GM19240 (cell line): ENCODE data around the gene GABARAPL1.
"Not testable (repeated sequence)": the region's sequence is repeated elsewhere in the genome, so short reads cannot be mapped to it uniquely, and the experiment has no call there.

ENCODE experiments used
- DNase-seq: peaks from one replicate; pipeline ENCODE4 v3.0.0; 2011; ENCODE audit warnings: low spot score; ENCODE audit not compliant: insufficient read length

The GABARAPL1 gene

GRCh38 chr12:10212739-10213131, at the start of gene GABARAPL1:
Gene GABARAPL1 (plus strand): TSS chr12:10212877. CDS start chr12:10213130, 253 bp downstream.
- peak; percentile 49 for DNase-seq

- DNase-seq, result no peak
These were observed 49.6 kb upstream of the GABARAPL1 start for GRCh38 chr12:10163084-10163483.

- no peak for DNase-seq
These were observed 47.3 kb upstream of the GABARAPL1 start for GRCh38 chr12:10165421-10165820.

GRCh38 chr12:10167599-10167998, 45.1 kb upstream of the GABARAPL1 start:
- DNase-seq, result no peak

- DNase-seq, result no peak
These were observed 43.6 kb upstream of the GABARAPL1 start for GRCh38 chr12:10169104-10169503.

GRCh38 chr12:10170216-10170615, 42.5 kb upstream of the GABARAPL1 start:
- DNase-seq, result no peak

GRCh38 chr12:10171973-10172728, 40.5 kb upstream of the GABARAPL1 start, which contains the start of gene OLR1:
Gene OLR1 (minus strand): TSS chr12:10172132. CDS start chr12:10172077, 55 bp downstream.
- no peak for DNase-seq

- DNase-seq, result no peak
These were observed 37.6 kb upstream of the GABARAPL1 start for GRCh38 chr12:10174986-10175614.

GRCh38 chr12:10175846-10176636, 36.6 kb upstream of the GABARAPL1 start:
- DNase-seq, result no peak

GRCh38 chr12:10178821-10179220, 33.9 kb upstream of the GABARAPL1 start, which contains the start of gene TMEM52B:
Gene TMEM52B (plus strand): TSS chr12:10179032. CDS start chr12:10179575, 543 bp downstream.
- no peak for DNase-seq

- DNase-seq, result no peak
These were observed 32.9 kb upstream of the GABARAPL1 start for GRCh38 chr12:10179776-10180181.

- no peak for DNase-seq
These were observed 30.2 kb upstream of the GABARAPL1 start for GRCh38 chr12:10182354-10183049.

GRCh38 chr12:10184261-10184843, 28.3 kb upstream of the GABARAPL1 start:
- DNase-seq, result no peak

GRCh38 chr12:10186299-10186698, 26.4 kb upstream of the GABARAPL1 start:
- DNase-seq, result no peak

GRCh38 chr12:10186958-10187357, 25.7 kb upstream of the GABARAPL1 start:
- not testable (repeated sequence) for DNase-seq

GRCh38 chr12:10189653-10190052, 23.0 kb upstream of the GABARAPL1 start:
- DNase-seq, result no peak

GRCh38 chr12:10190558-10191388, 21.9 kb upstream of the GABARAPL1 start:
- DNase-seq, result peak; percentile 50

- no peak for DNase-seq
These were observed 20.8 kb upstream of the GABARAPL1 start for GRCh38 chr12:10191865-10192264.

- DNase-seq, result no peak
These were observed 18.5 kb upstream of the GABARAPL1 start for GRCh38 chr12:10194160-10194670.

GRCh38 chr12:10196210-10196609, 16.5 kb upstream of the GABARAPL1 start:
- DNase-seq, result peak; percentile 13
